GM21367 (cell line): ENCODE data around the gene GALNTL6.
A peak's percentile ranks its signal among the peaks of the same experiment; 100 is the strongest.
"Not testable (repeated sequence)": the region's sequence is repeated elsewhere in the genome, so short reads cannot be mapped to it uniquely, and the experiment has no call there.

ENCODE experiments used
- ATAC-seq: cut with Tn5 transposase; IDR thresholded peaks from one replicate; pipeline ENCODE4 v1.9.1; 2021; ENCODE audit not compliant: unreplicated experiment

GALNTL6 gene

DNA sequence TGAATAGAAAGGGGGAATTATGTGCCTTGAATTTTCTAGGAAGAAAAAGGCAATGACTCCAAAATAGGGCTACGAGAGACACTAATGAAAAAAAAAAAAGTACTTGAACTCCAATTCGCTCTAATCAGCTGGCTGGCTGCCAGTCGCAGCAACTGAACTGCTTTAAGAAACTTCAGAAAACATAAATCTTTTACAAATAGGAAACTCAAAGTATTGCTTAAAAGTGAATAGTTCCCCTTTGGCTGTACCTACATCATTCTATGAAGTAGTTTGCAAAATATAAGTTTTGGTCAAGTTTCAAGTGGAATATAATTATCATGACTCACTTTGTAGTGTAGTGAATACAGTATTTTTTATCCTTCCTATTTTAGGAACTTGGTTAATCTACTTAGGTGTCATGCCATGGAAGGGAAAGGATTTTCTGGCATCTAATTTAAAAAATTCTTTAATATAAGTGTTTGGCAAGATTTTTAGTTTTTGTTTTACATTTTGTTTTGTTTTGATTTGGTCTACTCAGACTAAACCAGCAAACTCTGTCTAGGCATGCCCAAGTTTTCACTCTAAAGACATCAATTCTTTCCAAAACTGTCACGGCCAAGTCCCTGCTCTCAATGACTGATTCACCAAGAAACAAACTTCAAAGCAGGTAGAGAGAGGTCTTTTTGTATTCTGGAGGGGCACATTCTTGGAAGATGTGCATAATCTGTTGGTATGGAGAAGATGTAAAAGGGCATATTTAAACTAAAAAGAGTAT, 973.0 kb downstream of the GALNTL6 start:
- no peak for ATAC-seq

DNA sequence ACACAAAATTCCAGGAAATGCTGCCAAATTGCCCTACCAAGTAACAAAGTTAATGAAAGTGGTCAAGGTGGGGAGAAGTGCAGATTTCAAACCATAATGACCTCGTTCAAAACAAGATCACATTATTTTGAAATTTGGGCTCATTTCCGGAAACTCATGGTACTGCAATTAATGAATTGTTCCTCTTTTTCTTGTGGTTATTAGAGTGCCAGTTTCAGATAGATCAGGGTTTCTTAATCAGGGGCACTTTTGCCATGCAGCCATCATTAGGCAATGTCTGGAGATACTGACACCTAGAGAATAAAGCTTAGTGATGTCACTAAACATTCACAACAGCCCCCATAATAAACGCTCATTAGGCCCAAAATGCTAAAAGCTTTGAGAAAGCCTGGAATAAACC, 973.9 kb downstream of the GALNTL6 start:
- no peak for ATAC-seq

DNA sequence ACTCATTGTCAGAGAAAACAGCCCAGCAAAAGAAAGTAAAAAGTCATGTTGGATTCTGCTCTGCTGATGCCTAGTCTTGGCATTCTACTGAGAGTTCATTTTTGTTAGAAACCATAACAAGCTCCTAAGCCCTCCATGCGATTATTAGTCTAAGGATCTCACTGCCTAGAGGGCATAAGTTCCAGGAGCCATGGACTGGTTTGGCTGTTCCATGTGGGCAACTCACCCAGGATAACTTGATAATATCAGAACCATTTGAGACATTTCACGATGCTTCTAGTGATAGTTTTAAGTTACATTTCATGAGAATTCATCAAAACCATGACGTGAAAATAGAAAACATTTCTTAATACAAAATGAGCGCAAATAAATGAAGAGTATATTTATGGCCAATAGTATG, 978.6 kb downstream of the GALNTL6 start:
- no peak for ATAC-seq

DNA sequence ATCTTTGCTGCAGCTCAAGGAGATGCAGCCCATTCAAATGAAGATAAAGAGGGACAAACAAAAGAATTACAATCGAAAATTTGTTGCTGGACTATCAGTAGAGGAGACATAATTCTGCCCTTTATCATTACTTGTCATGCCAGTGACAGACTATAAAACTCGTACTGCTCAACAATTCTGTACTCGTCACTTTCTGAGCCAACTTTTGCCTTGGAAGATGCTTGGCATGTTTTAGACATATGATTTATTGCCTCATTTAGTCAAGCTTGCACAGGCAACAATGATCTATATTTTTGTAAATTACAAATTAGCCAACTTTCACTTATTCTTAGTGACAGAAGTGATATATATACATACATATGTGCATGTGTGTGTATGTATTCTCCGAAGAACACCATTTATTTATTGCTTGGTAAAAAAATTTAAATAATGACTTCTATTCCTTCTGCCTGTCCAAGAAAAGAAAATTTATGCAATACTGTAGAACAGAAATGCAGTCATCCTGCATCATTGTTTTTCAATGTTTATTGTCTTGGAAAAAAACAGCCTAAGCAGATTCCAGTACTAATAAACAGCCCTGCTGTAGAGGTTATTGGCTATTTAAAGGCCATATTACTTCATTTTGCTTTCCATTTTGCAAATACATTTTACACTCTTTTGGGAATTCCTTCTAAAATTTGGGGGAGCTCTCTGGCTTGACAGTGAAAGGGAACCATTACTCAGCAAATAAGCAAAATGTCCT, 980.5 kb downstream of the GALNTL6 start:
- ATAC-seq, result no peak

DNA sequence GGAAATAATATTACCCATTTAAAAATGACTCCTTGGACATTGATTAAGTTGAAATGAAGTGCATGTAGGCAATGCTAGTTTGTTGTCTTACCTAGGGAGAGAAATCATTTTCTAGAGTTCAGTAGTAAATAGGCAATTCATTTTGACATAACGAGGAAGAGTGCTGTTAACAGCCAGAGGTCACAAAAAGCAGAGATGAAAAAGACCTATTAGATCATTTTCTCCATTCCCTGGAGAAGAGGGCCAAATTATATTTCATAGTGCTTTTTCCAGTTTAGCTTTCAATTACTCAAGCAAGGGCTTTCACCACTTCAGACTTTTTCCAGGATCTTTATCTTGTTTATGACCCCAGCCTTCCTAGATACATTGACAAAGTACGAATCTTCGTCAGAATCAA, 981.1 kb downstream of the GALNTL6 start:
- no peak for ATAC-seq

DNA sequence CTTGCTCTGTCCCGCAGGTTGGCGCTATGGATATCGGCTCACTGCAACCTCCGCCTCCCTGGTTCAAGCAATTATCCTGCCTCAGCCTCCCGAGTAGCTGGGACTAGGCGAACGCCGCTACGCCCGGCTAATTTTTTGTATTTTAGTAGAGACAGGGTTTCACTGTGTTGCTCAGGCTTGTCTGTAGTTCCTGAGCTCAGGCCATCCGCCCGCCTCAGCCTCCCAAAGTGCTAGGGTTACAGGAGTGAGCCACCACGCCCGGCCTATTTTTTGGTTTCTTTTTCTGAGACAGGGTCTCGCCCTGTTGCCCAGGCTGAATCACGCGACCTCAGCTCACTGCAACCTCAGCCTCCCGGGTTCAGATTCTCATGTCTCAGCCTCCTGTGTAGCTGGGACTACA, 984.1 kb downstream of the GALNTL6 start:
- ATAC-seq, result not testable (repeated sequence)

DNA sequence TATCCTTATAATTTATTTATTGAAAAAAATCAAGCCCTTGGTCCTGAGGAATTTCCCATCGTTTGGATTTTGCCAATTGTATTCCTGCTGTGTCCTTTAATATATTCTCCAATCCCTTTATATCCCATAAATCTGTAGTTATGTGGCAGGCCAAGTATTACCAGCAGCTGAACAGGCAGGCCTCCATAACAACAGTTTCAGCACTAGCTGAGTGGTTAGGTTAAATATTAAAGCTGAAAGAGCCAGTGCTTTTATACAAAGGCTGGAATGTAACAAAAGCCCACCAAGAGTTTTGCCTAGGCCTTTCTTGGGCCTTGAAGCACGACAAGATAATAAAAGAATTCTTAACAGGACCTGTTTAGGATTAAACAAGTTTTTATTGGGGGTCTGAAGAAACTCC, 988.8 kb downstream of the GALNTL6 start:
- no peak for ATAC-seq

DNA sequence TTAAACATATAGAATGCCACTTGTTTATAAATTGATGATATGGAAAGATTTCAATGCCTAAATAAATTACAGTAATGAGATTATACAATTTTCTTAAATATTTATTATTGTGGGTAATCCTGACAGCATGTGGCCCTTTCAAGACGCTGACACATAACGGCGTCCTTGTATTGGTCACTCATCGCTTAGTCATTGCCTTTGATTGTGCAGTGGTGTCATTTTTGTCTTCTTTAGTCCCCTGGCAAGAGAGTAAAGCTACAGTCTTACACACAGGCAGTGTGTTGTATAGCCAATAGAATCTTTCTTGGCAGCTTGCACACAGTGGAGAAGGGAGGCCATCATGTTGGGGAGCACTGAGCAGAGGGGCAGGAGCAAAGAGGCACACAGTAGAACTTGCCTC, 993.6 kb downstream of the GALNTL6 start:
- no peak for ATAC-seq

DNA sequence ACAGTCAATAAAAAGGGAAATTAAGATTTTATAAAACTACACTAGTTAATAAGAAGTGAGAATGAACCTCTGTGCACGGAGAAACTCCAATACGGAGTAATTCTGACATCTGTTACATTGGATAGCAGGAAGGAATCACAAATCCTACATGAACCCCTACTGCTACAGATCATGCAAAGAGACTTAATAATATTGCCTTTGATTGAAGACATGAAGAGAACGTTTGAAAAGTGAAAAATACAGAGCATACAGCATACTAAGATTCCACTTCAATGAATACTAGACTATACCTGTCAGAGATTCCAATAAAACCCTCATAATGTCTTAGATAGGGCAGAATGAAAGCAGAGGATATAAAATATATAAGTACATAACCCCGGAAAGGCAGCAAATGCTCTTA, 995.0 kb downstream of the GALNTL6 start:
- ATAC-seq, result no peak

DNA sequence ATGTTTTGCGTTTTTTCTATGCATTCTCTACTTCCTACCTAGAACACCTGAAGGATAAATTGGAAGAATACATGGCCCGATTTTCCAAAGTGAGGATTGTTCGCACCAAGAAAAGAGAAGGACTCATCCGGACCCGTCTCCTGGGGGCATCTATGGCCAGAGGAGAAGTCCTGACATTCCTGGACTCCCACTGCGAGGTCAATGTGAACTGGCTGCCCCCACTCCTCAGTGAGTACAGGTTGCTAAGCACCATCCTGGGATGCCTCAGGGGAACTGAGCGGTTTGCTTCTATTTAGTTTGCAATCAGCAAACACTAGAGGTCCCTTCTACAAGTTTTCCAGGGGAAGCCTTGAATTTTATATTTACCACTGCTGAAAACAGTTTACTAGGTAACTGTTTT, 996.1 kb downstream of the GALNTL6 start:
- ATAC-seq, result no peak

DNA sequence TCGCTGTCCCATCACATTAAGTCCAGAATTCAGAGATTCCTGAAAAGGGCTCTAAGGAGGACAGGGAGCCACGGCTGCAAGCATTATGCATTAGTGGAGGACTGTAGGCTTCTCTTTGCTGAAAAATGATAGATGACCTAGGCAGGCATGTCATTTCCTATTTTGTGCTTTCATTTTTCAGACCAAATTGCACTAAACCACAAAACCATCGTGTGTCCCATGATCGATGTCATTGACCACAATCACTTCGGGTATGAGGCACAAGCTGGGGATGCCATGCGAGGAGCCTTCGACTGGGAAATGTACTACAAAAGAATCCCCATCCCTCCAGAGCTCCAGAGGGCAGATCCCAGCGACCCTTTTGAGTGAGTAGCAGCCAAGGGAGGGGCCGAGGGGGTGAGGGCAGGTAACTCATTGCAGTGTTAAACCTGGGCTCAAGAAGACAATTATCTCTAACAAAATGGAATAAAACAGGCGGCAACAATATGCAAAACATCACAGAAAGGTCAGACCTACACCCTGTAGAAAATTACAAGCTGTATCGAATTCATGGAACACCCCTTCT, 1000.2 kb downstream of the GALNTL6 start:
- peak; percentile 81 for ATAC-seq

DNA sequence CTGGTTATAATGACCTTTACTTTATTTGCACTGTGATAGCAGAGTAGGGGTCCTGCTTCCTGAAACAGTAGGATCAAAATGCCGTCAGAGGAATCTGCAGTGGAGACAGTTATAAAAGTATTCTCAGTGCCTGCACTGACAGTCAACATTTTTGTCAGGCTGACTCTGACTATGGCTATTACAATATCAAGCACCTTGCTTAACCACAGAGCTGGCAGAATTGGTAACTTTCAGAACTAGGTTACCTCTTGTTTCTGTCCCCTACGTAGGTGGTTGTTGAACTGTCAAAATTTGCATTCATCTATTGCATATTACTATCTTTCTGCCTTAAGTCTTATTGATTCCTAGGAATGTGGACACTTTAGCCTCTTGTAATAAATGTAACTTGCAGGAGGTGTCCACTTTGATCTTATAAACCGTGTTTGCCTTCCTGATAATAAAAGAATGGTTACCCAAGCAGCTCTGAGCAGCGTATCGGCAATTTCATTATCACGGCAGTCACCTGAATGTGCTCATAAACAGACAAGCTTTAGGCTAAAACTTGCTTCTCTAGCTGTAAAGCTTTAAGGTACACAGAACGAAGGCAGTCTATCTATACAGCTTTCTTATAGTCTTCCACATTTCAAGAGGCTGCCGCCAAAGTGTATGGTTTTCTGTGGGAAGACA, 1002.4 kb downstream of the GALNTL6 start:
- ATAC-seq, result no peak

DNA sequence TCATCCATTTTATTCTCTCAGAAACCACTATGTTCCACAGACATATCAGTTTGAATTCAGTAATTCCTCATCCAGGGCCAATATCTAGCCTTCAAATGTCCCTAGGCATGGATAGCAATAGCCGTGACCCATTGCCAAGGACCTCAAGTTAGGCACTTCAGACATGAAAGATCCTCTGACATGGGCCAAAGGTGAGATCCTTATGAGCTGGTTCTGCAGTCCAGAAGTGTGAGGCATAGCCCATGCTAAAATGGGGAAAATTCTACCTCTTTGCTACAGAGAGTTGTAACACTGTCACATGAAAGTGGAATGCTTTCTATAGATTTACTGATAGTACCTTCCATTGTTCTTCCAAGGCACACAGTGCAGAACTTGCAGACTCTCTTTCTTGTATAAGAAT, 1005.7 kb downstream of the GALNTL6 start:
- no peak for ATAC-seq

DNA sequence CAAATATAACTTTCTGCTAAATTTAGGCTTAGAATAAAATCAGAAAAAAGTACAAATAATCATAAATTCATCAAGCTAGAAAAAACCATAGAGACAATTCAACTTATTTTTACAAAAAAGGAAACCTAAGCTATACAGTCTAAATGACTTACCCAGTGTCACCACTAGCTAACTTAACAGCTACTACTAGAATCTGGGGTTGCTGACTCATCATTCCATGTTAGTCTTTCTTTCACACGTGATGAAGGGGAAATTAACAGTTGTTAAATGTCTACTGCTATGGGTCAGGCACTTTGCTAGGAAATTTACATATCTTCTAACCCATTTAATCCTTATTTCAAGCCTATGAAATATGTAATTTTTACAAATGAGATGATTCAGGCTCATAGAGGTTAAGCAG, 1006.1 kb downstream of the GALNTL6 start:
- no peak for ATAC-seq

DNA sequence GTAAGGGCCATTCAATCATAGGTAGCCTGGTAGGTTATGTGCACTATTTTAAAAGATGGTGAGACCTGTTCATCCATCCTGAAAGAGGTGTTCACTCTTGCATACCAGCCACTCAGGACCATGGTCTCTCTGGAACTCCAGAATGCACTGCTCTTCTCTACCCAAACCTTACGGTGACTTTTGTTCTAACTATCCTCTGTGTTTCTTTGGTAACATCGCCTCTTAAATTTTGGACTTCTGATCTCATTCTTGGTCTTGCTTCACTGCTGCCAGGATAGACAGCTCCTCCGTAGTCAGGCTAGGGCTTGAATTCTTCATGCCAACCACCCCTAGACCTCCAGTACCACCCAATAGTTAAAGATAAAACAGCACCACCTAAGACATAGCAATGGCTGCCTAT, 1009.1 kb downstream of the GALNTL6 start:
- ATAC-seq, result no peak

DNA sequence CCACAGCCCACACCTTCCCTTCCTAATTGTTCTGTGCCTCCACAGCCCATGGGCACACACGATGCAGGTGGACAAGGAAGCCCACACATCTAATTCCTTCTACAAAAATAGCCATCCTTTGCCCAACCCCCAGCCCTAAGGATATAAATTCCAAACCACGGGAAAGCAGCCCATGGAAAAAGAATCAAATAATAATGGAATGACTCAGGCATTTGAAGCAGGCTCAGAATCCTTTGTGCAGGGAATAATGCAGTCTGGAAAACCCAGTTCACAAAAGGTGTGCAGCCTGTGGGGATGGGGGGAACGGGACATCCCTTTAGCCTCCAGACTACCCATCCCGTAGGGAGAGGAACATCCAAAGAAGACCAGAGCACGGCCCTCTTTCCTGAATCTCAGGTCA, 1013.1 kb downstream of the GALNTL6 start:
- ATAC-seq, result no peak

DNA sequence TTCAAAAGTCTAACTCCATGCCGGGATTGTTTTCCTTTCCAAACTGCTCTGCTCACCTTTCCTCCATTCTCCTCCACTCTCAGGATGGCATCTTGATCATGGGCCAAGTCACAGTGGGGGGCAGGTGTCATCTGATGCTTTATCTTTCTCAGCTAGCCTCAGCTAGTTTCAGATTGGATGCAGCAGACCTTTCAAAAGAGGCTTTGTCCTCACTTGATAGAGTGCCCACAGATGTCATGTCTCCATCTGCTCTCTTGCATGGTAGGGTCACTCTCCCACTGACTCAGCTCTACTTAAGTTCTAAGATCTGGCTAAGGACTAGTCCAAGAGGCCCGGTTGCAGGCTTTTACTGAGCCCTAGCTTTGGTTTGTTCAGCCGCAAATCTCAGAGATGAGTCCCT, 1013.7 kb downstream of the GALNTL6 start:
- ATAC-seq, result no peak

DNA sequence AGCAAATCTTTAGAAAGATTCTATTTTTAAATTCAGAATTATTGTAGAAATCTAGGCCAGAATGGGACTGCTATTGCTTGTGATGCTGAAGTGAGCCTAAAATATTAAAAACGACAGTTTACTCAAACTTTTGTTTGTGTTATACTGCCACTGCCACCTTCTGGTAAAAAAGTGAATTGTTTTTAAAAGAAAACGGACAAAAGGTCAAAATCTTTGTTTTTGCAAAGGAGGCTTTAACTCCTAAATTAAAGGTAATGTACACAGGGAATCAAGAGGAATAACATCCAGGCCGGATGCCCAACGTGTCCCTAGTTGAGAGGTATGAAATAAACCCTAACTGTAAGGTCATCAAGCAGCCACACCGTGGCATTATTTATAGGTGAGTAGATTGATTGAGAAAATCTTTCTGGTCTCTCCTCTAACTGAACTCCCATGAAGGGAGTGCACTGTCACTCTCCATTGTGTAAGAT, 1017.1 kb downstream of the GALNTL6 start:
- no peak for ATAC-seq

DNA sequence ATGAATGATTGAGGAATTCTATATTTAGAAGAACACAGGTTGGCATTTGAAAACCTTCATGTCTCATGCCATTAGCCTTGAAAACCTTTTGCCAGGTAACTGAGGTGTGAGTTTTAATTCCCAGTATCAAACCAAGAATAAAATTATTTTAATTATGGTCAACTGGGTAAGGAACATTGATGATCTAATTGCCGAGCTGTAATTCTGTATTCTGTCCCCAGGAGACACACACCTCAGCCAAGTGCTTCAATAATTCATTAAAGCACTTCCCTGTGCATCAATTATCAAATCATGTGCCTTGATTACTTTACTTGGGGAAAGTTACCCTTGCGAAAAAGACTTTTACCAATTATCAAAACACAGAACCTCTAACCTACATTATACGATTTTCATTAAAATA, 1023.5 kb downstream of the GALNTL6 start:
- no peak for ATAC-seq

DNA sequence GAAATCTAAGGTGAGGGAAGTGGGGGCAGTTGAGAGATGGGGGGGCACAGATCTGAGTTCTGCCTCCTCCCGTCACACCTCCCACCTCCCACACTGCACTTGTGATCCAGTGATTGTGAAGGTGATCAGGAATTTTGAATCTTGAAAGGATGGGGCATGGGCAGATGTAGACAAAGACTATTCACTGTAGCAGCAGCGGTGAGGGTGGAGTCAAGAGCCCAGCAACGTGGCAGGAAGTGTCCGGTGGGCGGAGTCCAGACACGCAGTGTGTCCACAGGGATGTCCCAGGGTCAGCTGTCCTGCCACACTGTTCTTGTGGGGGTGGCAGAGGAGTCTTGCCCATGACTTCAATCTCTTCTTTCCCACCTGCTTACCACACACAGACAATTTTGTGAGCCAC, 1024.9 kb downstream of the GALNTL6 start:
- ATAC-seq, result no peak

DNA sequence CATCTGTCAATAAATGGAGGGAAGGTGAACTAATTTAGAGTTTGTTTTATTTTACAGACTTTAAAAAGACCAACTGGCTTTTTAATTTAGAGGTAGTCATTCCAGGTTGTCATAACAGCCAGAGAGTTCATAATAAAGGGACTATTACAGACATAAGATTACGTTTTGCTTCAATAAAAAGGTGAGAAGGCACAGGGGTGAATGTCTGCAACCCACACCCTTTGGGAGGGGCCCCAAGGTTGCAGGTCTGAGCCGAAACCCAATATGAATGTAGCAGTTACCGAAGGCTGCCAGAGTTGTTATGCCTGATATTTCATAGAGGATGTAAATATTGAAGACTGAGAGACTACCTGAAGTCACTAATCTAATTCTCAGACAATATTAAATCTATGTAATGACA, 1025.7 kb downstream of the GALNTL6 start:
- no peak for ATAC-seq

DNA sequence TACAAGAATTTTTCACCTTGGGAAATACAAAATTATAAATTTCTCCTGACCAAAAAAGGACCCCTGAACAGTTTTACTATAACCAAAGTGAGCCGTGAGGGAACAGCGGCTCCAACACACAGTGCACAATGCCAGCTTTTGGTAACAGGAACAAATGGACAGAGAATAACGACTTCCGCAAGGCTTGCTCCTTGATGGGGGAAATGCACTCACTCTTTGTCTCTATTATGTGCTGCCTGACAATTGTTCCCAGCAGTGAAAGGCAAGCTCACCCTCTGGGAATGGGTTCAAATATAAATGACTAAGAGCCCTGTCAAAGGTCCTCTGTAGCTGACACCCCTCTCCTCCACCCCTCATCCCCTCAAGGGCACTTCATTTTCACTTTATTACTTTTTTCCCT, 1029.6 kb downstream of the GALNTL6 start:
- ATAC-seq, result no peak
